GM20000 (cell line): ENCODE results near the gene PRRX1.

ENCODE experiments used
- DNase-seq: peaks from one replicate; pipeline ENCODE4 v3.0.0; 2012; ENCODE audit warnings: low spot score
- CTCF ChIP-seq: IDR thresholded peaks from 2 replicates; pipeline ENCODE4 v1.5.1; 2012; ENCODE audit warnings: mild to moderate bottlenecking, control low read depth; ENCODE audit errors: extremely low read depth, missing control alignments

Gene PRRX1

GRCh38 chr1:170734412-170735175, 70.7 kb downstream of the PRRX1 start:
- no peak for TF ChIP-seq CTCF
- no peak for DNase-seq

- TF ChIP-seq CTCF = no peak
- DNase-seq = no peak
These were observed 71.7 kb downstream of the PRRX1 start for GRCh38 chr1:170735366-170736263.

- no peak for TF ChIP-seq CTCF
- DNase-seq = no peak
These were observed 75.9 kb downstream of the PRRX1 start for GRCh38 chr1:170739803-170740202.

- no peak for TF ChIP-seq CTCF
These were observed 77.7 kb downstream of the PRRX1 start for GRCh38 chr1:170741678-170742077.

GRCh38 chr1:170742600-170742999, 78.7 kb downstream of the PRRX1 start:
- no peak for DNase-seq

More at GRCh38 chr1:170741678-170742077, 77.7 kb downstream of the PRRX1 start:
- DNase-seq = no peak

GRCh38 chr1:170743083-170743482, 79.2 kb downstream of the PRRX1 start:
- DNase-seq = no peak
- TF ChIP-seq CTCF = no peak

More at GRCh38 chr1:170742600-170742999, 78.7 kb downstream of the PRRX1 start:
- TF ChIP-seq CTCF = no peak

GRCh38 chr1:170749549-170749948, 85.6 kb downstream of the PRRX1 start:
- DNase-seq = no peak
- no peak for TF ChIP-seq CTCF
